Mammary epithelial cell (primary cell): ENCODE results near the gene TRAP1.
"Not testable (repeated sequence)": the region's sequence is repeated elsewhere in the genome, so short reads cannot be mapped to it uniquely, and the experiment has no call there.

Source experiments
- CTCF ChIP-seq, 2 donors: IDR thresholded peaks in 1 of 2; conservative IDR thresholded peaks in 1 of 2; 2 replicates each; pipeline ENCODE4 v1.5.1; 2011 to 2012; ENCODE audit warnings: inconsistent platforms in 2 of 2, low read length in 2 of 2, mild to moderate bottlenecking in 2 of 2, control low read depth in 1 of 2, low read depth in 1 of 2; ENCODE audit not compliant: insufficient read depth in 1 of 2; ENCODE audit errors: extremely low read depth in 1 of 2
- EZH2 ChIP-seq: IDR thresholded peaks from 2 replicates; pipeline ENCODE4 v1.6.1; 2012; ENCODE audit warnings: low read length, inconsistent platforms, borderline replicate concordance

GRCh38 chr16:3656160-3656490 is 61.2 kb downstream of the TRAP1 start:
- TF ChIP-seq EZH2; CTCF (conservative IDR thresholded peaks at IDR 0.05 in 1 of 2, IDR thresholded peaks at IDR 0.05 in 1 of 2; ENCODE audit: extremely low read depth in 1 of 2, insufficient read depth in 1 of 2, low read depth in 1 of 2, low read length in 2 of 2): not testable (repeated sequence)
